H1 (cell line): Measurements from ENCODE around the gene TBL1Y. TPM values are rescaled to one million over a fixed set of nuclear protein-coding genes. Genes with fewer than 3 reads are reported as not detected.

Experiments used
- CTCF ChIA-PET: fragments of 300-600 bp; sonication (Branson Sonifier 250); formaldehyde crosslinking; loops from one replicate; lab custom pipeline; 2021; ENCODE audit not compliant: partially characterized antibody; lab: Charles Lee
- POLR2A ChIA-PET: fragments of 300-600 bp; sonication (Branson Sonifier 250); formaldehyde crosslinking; loops from one replicate; lab custom pipeline; 2021; ENCODE audit warnings: inconsistent platforms; ENCODE audit not compliant: partially characterized antibody; lab: Charles Lee
- DNase-seq, 2 experiments: peaks; one replicate each; pipeline versions ENCODE4 v3.0.0 to v3.0.0-alpha.2; 2010 to 2022; ENCODE audit warnings: low spot score in 2 of 2, low read depth in 1 of 2, mixed read lengths in 1 of 2
- FAIRE-seq: peaks from 2 replicates; lab custom pipeline; 2011; peaks lifted over from hg19 to GRCh38; lab: Jason Lieb, UNC
- H2AFZ ChIP-seq: 2 replicates; pipeline ENCODE4 v1.8.1; 2012; ENCODE audit warnings: low read length, inconsistent platforms
- H2AK5ac ChIP-seq: 2 replicates; pipeline ENCODE4 v1.6.1; 2013; ENCODE audit warnings: low read depth, low read length
- H2BK120ac ChIP-seq: replicated peaks from 2 replicates; pipeline ENCODE3; 2013; ENCODE audit warnings: low read depth, low read length, inconsistent platforms
- H2BK12ac ChIP-seq: 2 replicates; pipeline ENCODE4 v1.6.1; 2013; ENCODE audit warnings: low read depth, low read length
- H2BK15ac ChIP-seq: 2 replicates; pipeline ENCODE4 v1.6.1; 2013; ENCODE audit warnings: low read length
- H2BK20ac ChIP-seq: 2 replicates; pipeline ENCODE4 v1.6.1; 2013; ENCODE audit warnings: low read length
- H2BK5ac ChIP-seq: 2 replicates; pipeline ENCODE4 v1.6.1; 2013; ENCODE audit warnings: low read depth, low read length
- H3K14ac ChIP-seq: 2 replicates; pipeline ENCODE4 v1.6.1; 2013; ENCODE audit warnings: inconsistent platforms; ENCODE audit not compliant: insufficient read length
- H3K18ac ChIP-seq: 2 replicates; pipeline ENCODE4 v1.6.1; 2013; ENCODE audit warnings: low read length; ENCODE audit errors: extremely low read depth
- H3K23ac ChIP-seq: 2 replicates; pipeline ENCODE4 v1.6.1; 2013; ENCODE audit warnings: inconsistent platforms; ENCODE audit not compliant: insufficient read length
- H3K23me2 ChIP-seq: 2 replicates; pipeline ENCODE4 v1.6.1; 2013; ENCODE audit warnings: low read depth, low read length
- H3K27ac ChIP-seq: 2 replicates; pipeline ENCODE4 v1.6.1; 2011; ENCODE audit warnings: low read depth, low read length, inconsistent platforms
- H3K27me3 ChIP-seq, 4 experiments: replicated peaks in 1 of 4; 1 replicate in 1 of 4; 2 replicates in 3 of 4; pipeline versions ENCODE4 v1.6.1 to v1.8.1; 2011 to 2013; ENCODE audit warnings: low read length in 3 of 4, mild to moderate bottlenecking in 3 of 4, inconsistent platforms in 2 of 4, mixed read lengths in 2 of 4, moderate library complexity in 1 of 4; ENCODE audit not compliant: control insufficient read depth in 3 of 4, insufficient read depth in 3 of 4; ENCODE audit errors: extremely low read depth in 1 of 4
- H3K36me3 ChIP-seq, 4 experiments: 2 replicates each; pipeline versions ENCODE4 v1.6.1 to v1.8.1; 2011 to 2013; ENCODE audit warnings: mild to moderate bottlenecking in 4 of 4, low read length in 3 of 4, moderate library complexity in 2 of 4, control low read depth in 1 of 4, inconsistent platforms in 1 of 4; ENCODE audit not compliant: insufficient read depth in 4 of 4, control insufficient read depth in 2 of 4
- H3K4ac ChIP-seq: replicated peaks from 2 replicates; pipeline ENCODE3; 2013; ENCODE audit warnings: low read length, low read depth, mixed read lengths, inconsistent platforms; ENCODE audit not compliant: insufficient read length
- H3K4me1 ChIP-seq, 4 experiments: replicated peaks in 1 of 4; 1 replicate in 1 of 4; 2 replicates in 3 of 4; pipeline versions ENCODE4 v1.6.1 to v1.8.1; 2011 to 2013; ENCODE audit warnings: low read length in 3 of 4, inconsistent platforms in 2 of 4, mixed read lengths in 1 of 4; ENCODE audit not compliant: insufficient read depth in 4 of 4, control insufficient read depth in 3 of 4
- H3K4me2 ChIP-seq, 2 experiments: 2 replicates each; pipeline versions ENCODE4 v1.6.1 to v1.8.1; 2011 to 2013; ENCODE audit warnings: low read depth in 2 of 2, low read length in 2 of 2, control low read depth in 1 of 2, inconsistent platforms in 1 of 2, mild to moderate bottlenecking in 1 of 2; ENCODE audit not compliant: insufficient read depth in 1 of 2
- H3K4me3 ChIP-seq, 4 experiments: fragments of 200-600, 300-600 bp in 1 of 4; sonication (generic), shearing (Covaris generic), sonication (Bioruptor Twin) in 1 of 4; 2 replicates each; pipeline versions ENCODE4 v1.5.1 to v1.8.1; 2011 to 2016; ENCODE audit warnings: low read length in 4 of 4, low read depth in 3 of 4, control low read depth in 2 of 4, inconsistent platforms in 2 of 4, mild to moderate bottlenecking in 2 of 4, mixed read lengths in 1 of 4, moderate library complexity in 1 of 4; ENCODE audit not compliant: insufficient read depth in 2 of 4; ENCODE audit errors: extremely low read depth in 1 of 4
- H3K56ac ChIP-seq: replicated peaks from 2 replicates; pipeline ENCODE3; 2013; ENCODE audit warnings: low read depth, mild to moderate bottlenecking, mixed read lengths, low read length, inconsistent platforms; ENCODE audit not compliant: insufficient read length
- H3K79me1 ChIP-seq: 2 replicates; pipeline ENCODE4 v1.6.1; 2013; ENCODE audit warnings: low read depth, low read length, control low read depth
- H3K79me2 ChIP-seq, 2 experiments: 2 replicates each; pipeline versions ENCODE4 v1.6.1 to v1.8.1; 2012 to 2013; ENCODE audit warnings: low read length in 2 of 2, mild to moderate bottlenecking in 2 of 2, inconsistent platforms in 1 of 2; ENCODE audit not compliant: insufficient read depth in 2 of 2, control insufficient read depth in 1 of 2
- H3K9ac ChIP-seq, 4 experiments: replicated peaks in 1 of 4; 1 replicate in 1 of 4; 2 replicates in 3 of 4; pipeline versions ENCODE4 v1.6.1 to v1.8.1; 2011 to 2013; ENCODE audit warnings: low read depth in 3 of 4, low read length in 3 of 4, control low read depth in 2 of 4, mild to moderate bottlenecking in 2 of 4, moderate library complexity in 2 of 4, inconsistent platforms in 1 of 4; ENCODE audit errors: extremely low read depth in 1 of 4
- H3K9me3 ChIP-seq, 2 experiments: 2 replicates each; pipeline versions ENCODE4 v1.6.1 to v1.8.1; 2012 to 2013; ENCODE audit warnings: mild to moderate bottlenecking in 2 of 2, moderate library complexity in 2 of 2, control low read depth in 1 of 2, inconsistent platforms in 1 of 2, low read depth in 1 of 2, low read length in 1 of 2, mixed read lengths in 1 of 2; ENCODE audit not compliant: insufficient read depth in 2 of 2
- H4K20me1 ChIP-seq, 2 experiments: replicated peaks in 1 of 2; 2 replicates each; pipeline versions ENCODE3 to v1.8.1; 2011 to 2013; ENCODE audit warnings: inconsistent platforms in 2 of 2, low read length in 2 of 2, mild to moderate bottlenecking in 1 of 2; ENCODE audit not compliant: insufficient read depth in 2 of 2, control insufficient read depth in 1 of 2
- H4K5ac ChIP-seq: 2 replicates; pipeline ENCODE4 v1.6.1; 2013; ENCODE audit warnings: low read length, low read depth, mixed read lengths, inconsistent platforms; ENCODE audit not compliant: insufficient read length
- H4K8ac ChIP-seq: 2 replicates; pipeline ENCODE4 v1.8.0; 2013; ENCODE audit warnings: mild to moderate bottlenecking, moderate library complexity, low read length, inconsistent platforms; ENCODE audit not compliant: insufficient read depth; ENCODE audit errors: extremely low read depth
- H4K91ac ChIP-seq: replicated peaks from 2 replicates; pipeline ENCODE3; 2013; ENCODE audit warnings: low read length, mixed read lengths, inconsistent platforms; ENCODE audit not compliant: insufficient read length
- EP300 ChIP-seq, 2 experiments: IDR thresholded peaks; 1 replicate in 1 of 2; 2 replicates in 1 of 2; pipeline ENCODE4 v1.6.1; 2011 to 2012; ENCODE audit warnings: low read depth in 2 of 2, low read length in 2 of 2, mild to moderate bottlenecking in 2 of 2, borderline replicate concordance in 1 of 2, inconsistent platforms in 1 of 2, moderate library complexity in 1 of 2
- RAD21 ChIP-seq, 2 experiments: IDR thresholded peaks in 1 of 2; conservative IDR thresholded peaks in 1 of 2; 2 replicates each; pipeline ENCODE4 v1.6.1; 2011; ENCODE audit warnings: low read depth in 2 of 2, low read length in 2 of 2, improper control_type of control experiment in 1 of 2, inconsistent platforms in 1 of 2, mild to moderate bottlenecking in 1 of 2, moderate library complexity in 1 of 2
- polyA plus RNA-seq, 7 experiments: library from polyadenylated mRNA; depleted of rRNA in 3 of 7; stranded (reverse) in 5 of 7; unstranded in 2 of 7; fragments of >200 nt in 5 of 7; fragments of 200-250 nt in 2 of 7; gene quantifications; 1 replicate in 5 of 7; 2 replicates in 1 of 7; 4 replicates in 1 of 7; pipeline versions ENCODE4 v1.2.1 to v1.2.3, GENCODE V29; 2011 to 2013; ENCODE audit warnings: missing spikeins in 2 of 7, mixed read lengths in 2 of 7
- total RNA-seq: library from RNA; stranded (reverse); fragmentation: NEBNext Ultra II Directional; extraction: Animal tissue kit (Norgen Biotek cat#: 25700); gene quantifications from 2 replicates; pipeline ENCODE4 v1.2.1, GENCODE V29; 2021

The TBL1Y gene
- total and polyA plus RNA-seq, 2 of the 8 experiments (the other 6 are each of a cell fraction or from before 2014, with no cell fraction given) = 2.5 to 4.2 TPM

DNA sequence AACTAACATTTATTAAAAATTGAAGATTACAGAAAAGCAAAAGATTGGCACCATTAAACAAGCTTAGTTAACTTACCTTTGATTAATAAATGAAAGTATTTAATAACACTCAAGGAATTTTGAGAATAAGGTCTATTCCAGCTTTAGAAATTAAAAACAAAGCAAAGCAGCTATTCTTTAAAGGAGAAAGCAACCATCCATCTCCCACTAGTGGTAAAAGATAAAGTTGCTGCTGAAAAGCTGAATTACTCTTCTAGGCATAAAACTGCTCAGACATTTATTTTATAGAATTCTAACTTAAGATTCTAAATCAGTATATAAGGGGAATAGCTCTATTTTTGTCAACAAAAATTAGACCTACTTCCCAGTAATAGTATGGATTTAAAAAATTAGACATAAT is 37.2 kb downstream of the TBL1Y start:
- Histone ChIP-seq H3K4me2 (no peak overlapping the region), H3K56ac (no peak overlapping the region), H2AFZ (no peak overlapping the region), H3K4ac (no peak overlapping the region), H3K4me3 (no peak overlapping the region), H2BK120ac (no peak overlapping the region), H3K14ac (no peak overlapping the region), H4K91ac (no peak overlapping the region), H4K5ac (no peak overlapping the region), H3K23me2 (no peaks in the 10 kb centered on the region; the same call in 1 of the 2 replicates), H2BK15ac (no peak overlapping the region), H2AK5ac (no peak overlapping the region), H3K36me3 (no peaks in the 10 kb centered on the region), H2BK12ac (no peak overlapping the region), H3K79me1 (no peaks in the 10 kb centered on the region), H3K23ac (no peak overlapping the region), H4K20me1 (no peaks in the 10 kb centered on the region), H2BK5ac (no peak overlapping the region), H3K4me1 (no peaks in the 10 kb centered on the region), H3K9ac (no peak overlapping the region), H4K8ac (no peak overlapping the region), H3K79me2 (no peaks in the 10 kb centered on the region; a peak in 1 of 4 replicates), H3K27ac (no peak overlapping the region), H3K27me3 (no peaks in the 10 kb centered on the region), H3K9me3 (no peaks in the 10 kb centered on the region), H3K18ac (no peak overlapping the region), H2BK20ac (no peak overlapping the region)
- CTCF ChIA-PET = interaction anchor here (0.6 to 2.3 kb wide), 6 partner anchors 9 to 129 kb away, joined by 3 to 6 read pairs (median 4); partner anchors contain the start of gene TBL1Y
- no peak for FAIRE-seq
- POLR2A ChIA-PET = no interaction called here
- peak in 1 of 2 experiments; percentile 23; a peak in 2 of 4 replicates for TF ChIP-seq RAD21 (IDR thresholded peaks at IDR 0.05 in 1 of 2, conservative IDR thresholded peaks at IDR 0.05 in 1 of 2; ENCODE audit: low read depth in 2 of 2, low read length in 2 of 2)
- no peak for TF ChIP-seq EP300 (IDR thresholded peaks at IDR 0.05; ENCODE audit: borderline replicate concordance in 1 of 2, low read depth in 2 of 2, low read length in 2 of 2)
- DNase-seq = no peak
